GM18502 (cell line): ENCODE measurements around the gene CX3CR1.

Experiments
- ATAC-seq: cut with Tn5 transposase; IDR thresholded peaks from one replicate; pipeline ENCODE4 v1.9.1; 2021; ENCODE audit warnings: mild to moderate bottlenecking; ENCODE audit not compliant: unreplicated experiment, poor library complexity

Gene CX3CR1

GRCh38 chr3:39294446-39295183, 14.8 kb upstream of the CX3CR1 start:
- no peak for ATAC-seq

- no peak for ATAC-seq
Measured at GRCh38 chr3:39292961-39293360, 13.1 kb upstream of the CX3CR1 start.

GRCh38 chr3:39291903-39292329, 12.1 kb upstream of the CX3CR1 start:
- no peak for ATAC-seq

GRCh38 chr3:39290255-39290654, 10.4 kb upstream of the CX3CR1 start:
- ATAC-seq: no peak

GRCh38 chr3:39289107-39289506, 9.3 kb upstream of the CX3CR1 start:
- no peak for ATAC-seq

GRCh38 chr3:39288300-39288808, 8.5 kb upstream of the CX3CR1 start:
- ATAC-seq: peak; percentile 98

GRCh38 chr3:39287216-39288164, 7.7 kb upstream of the CX3CR1 start:
- ATAC-seq: no peak

GRCh38 chr3:39286771-39287170, 6.9 kb upstream of the CX3CR1 start:
- ATAC-seq: no peak

- ATAC-seq: no peak
Measured at GRCh38 chr3:39285332-39285731, 5.5 kb upstream of the CX3CR1 start.

- no peak for ATAC-seq
Measured at GRCh38 chr3:39284457-39284881, 4.6 kb upstream of the CX3CR1 start.

GRCh38 chr3:39282057-39282456, 2.2 kb upstream of the CX3CR1 start:
- ATAC-seq: no peak

GRCh38 chr3:39281533-39281932, 1.7 kb upstream of the CX3CR1 start:
- no peak for ATAC-seq

GRCh38 chr3:39280571-39280970, 735 bp upstream of the CX3CR1 start:
- no peak for ATAC-seq

- no peak for ATAC-seq
Measured at GRCh38 chr3:39278616-39278935, 1.3 kb downstream of the CX3CR1 start.

GRCh38 chr3:39277893-39278615, 1.8 kb downstream of the CX3CR1 start:
- no peak for ATAC-seq

GRCh38 chr3:39276746-39277145, 3.1 kb downstream of the CX3CR1 start:
- no peak for ATAC-seq

- ATAC-seq: no peak
Measured at GRCh38 chr3:39275963-39276593, 3.8 kb downstream of the CX3CR1 start.

- no peak for ATAC-seq
Measured at GRCh38 chr3:39275052-39275451, 4.8 kb downstream of the CX3CR1 start.

GRCh38 chr3:39273119-39273518, 6.7 kb downstream of the CX3CR1 start:
- ATAC-seq: no peak

GRCh38 chr3:39272191-39272590, 7.6 kb downstream of the CX3CR1 start:
- ATAC-seq: no peak
